Pericardium fibroblast (primary cell): ENCODE measurements around the gene ZFYVE16. TPM values are rescaled to one million over a fixed set of nuclear protein-coding genes. Genes with fewer than 3 reads are reported as not detected.

Source experiments
- total RNA-seq: library from RNA; depleted of rRNA; stranded (reverse); fragments of >200 nt; gene quantifications from 2 replicates; pipeline ENCODE4 v1.2.3, GENCODE V29; 2015

Gene ZFYVE16
- total RNA-seq = 14.7 and 15.9 TPM in 2 replicates

DNA sequence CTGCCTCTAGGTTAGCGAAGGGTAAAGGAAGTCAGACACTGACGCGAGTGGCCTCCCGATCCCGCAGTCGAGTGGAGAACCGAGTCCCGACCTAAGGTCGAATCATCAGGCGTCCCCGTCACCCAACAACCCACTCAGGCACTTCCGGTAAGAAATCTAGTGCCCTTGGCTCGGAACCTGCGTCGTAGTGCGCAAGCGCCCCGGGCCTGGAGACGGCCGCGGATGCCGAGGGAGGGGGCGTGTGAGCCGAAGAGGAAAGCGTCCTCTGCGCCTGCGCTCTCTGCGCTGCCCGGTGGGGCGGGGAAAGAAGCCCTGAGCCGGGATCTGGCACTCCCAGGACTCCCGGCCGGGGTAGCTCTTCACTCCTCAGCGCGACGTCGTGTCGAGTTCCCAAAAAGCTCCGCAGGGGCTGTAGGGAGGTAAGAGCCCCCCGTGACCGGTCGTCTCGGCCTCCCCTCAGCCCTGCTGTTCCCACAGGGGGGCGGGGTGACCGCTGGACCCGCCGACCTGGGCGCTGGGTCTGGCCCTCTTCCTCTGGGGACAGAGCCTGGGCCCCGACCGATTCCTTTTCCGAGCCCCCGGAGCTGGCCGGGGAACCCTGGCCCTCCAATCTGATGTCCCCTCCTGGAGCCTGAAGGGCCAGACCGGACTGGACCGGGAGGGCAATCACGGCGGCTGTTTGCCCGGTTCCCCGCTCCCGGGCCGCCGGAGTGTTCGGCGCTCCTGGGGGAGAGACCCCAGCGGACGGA lies at the start of gene ZFYVE16:
Gene ZFYVE16, plus strand, starts transcription at position 330 of the 749 bp plus-strand sequence. CDS start 26,084 bp downstream, outside the sequence.

DNA sequence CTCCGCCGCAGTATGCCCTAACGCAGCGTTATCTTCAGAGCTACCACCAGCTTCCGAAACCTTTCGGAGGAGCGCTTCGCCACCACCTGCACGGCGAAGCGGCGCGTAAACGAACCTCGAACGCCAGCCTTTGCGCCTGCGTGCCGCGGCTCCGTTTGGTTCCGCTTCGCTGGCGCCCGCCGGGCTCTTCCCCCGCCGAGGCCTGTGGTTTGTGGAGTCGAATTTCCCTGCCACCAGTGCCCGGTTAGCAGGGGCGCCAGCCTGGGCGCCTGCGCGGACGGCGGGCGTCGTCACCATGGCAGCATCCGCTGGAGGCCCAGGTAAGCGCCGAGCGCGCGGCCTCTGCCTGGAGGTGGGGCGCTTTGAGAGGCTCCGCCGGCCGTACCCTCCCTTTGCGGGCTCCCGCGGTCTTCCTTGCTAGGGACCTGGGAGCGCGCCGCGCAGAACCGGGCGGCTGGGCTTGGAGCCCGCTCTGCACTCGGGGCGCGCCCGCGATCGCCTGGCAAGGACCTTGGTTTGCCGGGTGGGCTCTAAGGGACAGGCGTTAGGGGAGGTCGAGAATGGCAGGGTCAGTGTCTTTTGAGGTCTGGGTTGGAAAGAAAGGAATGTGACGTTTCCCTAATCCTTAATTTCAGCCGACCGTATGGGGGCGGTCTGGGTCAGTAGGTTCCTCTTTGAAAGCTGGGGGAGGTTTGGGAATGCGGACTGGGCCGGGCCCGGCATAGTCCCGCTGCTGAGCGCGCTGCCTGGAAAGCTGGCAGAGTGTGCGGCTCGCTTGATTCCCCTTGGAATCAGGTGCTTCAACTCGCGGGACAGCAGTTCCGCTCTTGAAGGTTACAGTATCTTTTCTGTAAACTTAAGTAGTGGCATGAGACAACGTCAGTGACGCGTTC lies 80.2 kb downstream of the ZFYVE16 start, which contains the start of gene FAM151B:
Gene FAM151B, plus strand, starts transcription at position 272 of the 893 bp plus-strand sequence. Its CDS starts 24 bp downstream, at position 296.

Other genes with a start within 250 kb of the ZFYVE16 start
- gene SERINC5, start 152.0 kb upstream of the ZFYVE16 start, total RNA-seq = 8.1 and 10.6 TPM in 2 replicates
- not detected in 2 replicates for gene SPZ1, start 88.1 kb upstream of the ZFYVE16 start, total RNA-seq
- 1.4 and 3.2 TPM in 2 replicates for gene FAM151B, start 80.0 kb downstream of the ZFYVE16 start, total RNA-seq
- gene ANKRD34B, start 162.2 kb downstream of the ZFYVE16 start, total RNA-seq = not detected in 2 replicates
- 7.3 and 12.0 TPM in 2 replicates for gene MSH3, start 246.6 kb downstream of the ZFYVE16 start, total RNA-seq
- gene DHFR, start 246.9 kb downstream of the ZFYVE16 start, total RNA-seq = 4.1 and 10.0 TPM in 2 replicates